ENCODE measurements around the gene KCTD12. TPM values are rescaled to one million over a fixed set of nuclear protein-coding genes. Genes with fewer than 3 reads are reported as not detected.

KCTD12 gene
- total RNA-seq, 4 donors from 2014 or later = 91.5 to 376 (median 127) TPM

GRCh38 chr13:76875271-76875815, 10.9 kb downstream of the KCTD12 start:
- no peak for TF ChIP-seq POLR2A (IDR thresholded peaks at IDR 0.05)
- no peak for TF ChIP-seq CTCF (IDR thresholded peaks at IDR 0.05)
- DNase-seq = no peak
- H3K4me3 ChIP-seq = no peak overlapping the region
- no peak overlapping the region for H3K27ac ChIP-seq
- H3K36me3 ChIP-seq = no peaks in the 10 kb centered on the region
- no peaks in the 10 kb centered on the region for H3K27me3 ChIP-seq
- H3K9me3 ChIP-seq = no peaks in the 10 kb centered on the region
- intact Hi-C loops (cut with DNase I; ENCODE audit: low total_unique reads) = no loop called here
- no peaks in the 10 kb centered on the region for H3K4me1 ChIP-seq

GRCh38 chr13:76874479-76874878, 11.7 kb downstream of the KCTD12 start:
- TF ChIP-seq CTCF (IDR thresholded peaks at IDR 0.05) (no peak), POLR2A (IDR thresholded peaks at IDR 0.05) (no peak)
- no peaks in the 10 kb centered on the region for H3K9me3 ChIP-seq
- H3K27ac ChIP-seq = no peak overlapping the region
- H3K27me3 ChIP-seq = no peaks in the 10 kb centered on the region
- DNase-seq = no peak
- H3K36me3 ChIP-seq = no peaks in the 10 kb centered on the region
- no peak overlapping the region for H3K4me3 ChIP-seq
- no peaks in the 10 kb centered on the region for H3K4me1 ChIP-seq
- intact Hi-C loops (cut with DNase I; ENCODE audit: low total_unique reads) = no loop called here

GRCh38 chr13:76873445-76873844, 12.8 kb downstream of the KCTD12 start:
- Histone ChIP-seq H3K9me3 (no peaks in the 10 kb centered on the region), H3K27ac (no peak overlapping the region)
- TF ChIP-seq POLR2A (IDR thresholded peaks at IDR 0.05) (no peak), CTCF (IDR thresholded peaks at IDR 0.05) (no peak)

GRCh38 chr13:76872675-76873074, 13.5 kb downstream of the KCTD12 start:
- H3K4me1 ChIP-seq = no peaks in the 10 kb centered on the region
- TF ChIP-seq CTCF (IDR thresholded peaks at IDR 0.05) = no peak
- no peak for TF ChIP-seq POLR2A (IDR thresholded peaks at IDR 0.05)
- no peak overlapping the region for H3K27ac ChIP-seq
- intact Hi-C loops (cut with DNase I; ENCODE audit: low total_unique reads) = no loop called here
- H3K36me3 ChIP-seq = no peaks in the 10 kb centered on the region
- H3K9me3 ChIP-seq = no peaks in the 10 kb centered on the region
- no peaks in the 10 kb centered on the region for H3K27me3 ChIP-seq
- DNase-seq = no peak
- no peak overlapping the region for H3K4me3 ChIP-seq

More at GRCh38 chr13:76873445-76873844, 12.8 kb downstream of the KCTD12 start:
- Histone ChIP-seq H3K4me3 (no peak overlapping the region), H3K36me3 (no peaks in the 10 kb centered on the region), H3K27me3 (no peaks in the 10 kb centered on the region), H3K4me1 (no peaks in the 10 kb centered on the region)
- no peak for DNase-seq
- intact Hi-C loops (cut with DNase I; ENCODE audit: low total_unique reads) = no loop called here

- intact Hi-C loops (cut with DNase I; ENCODE audit: low total_unique reads) = no loop called here
Observed at GRCh38 chr13:76871432-76871831, 14.8 kb downstream of the KCTD12 start.

More at GRCh38 chr13:76871432-76871831, 14.8 kb downstream of the KCTD12 start:
- Histone ChIP-seq H3K27me3 (no peaks in the 10 kb centered on the region), H3K4me1 (no peaks in the 10 kb centered on the region), H3K9me3 (no peaks in the 10 kb centered on the region), H3K4me3 (no peak overlapping the region), H3K27ac (no peak overlapping the region), H3K36me3 (no peaks in the 10 kb centered on the region)
- no peak for DNase-seq
- TF ChIP-seq CTCF (IDR thresholded peaks at IDR 0.05) (no peak), POLR2A (IDR thresholded peaks at IDR 0.05) (no peak)

Data from uterus (tissue), 4 donors.